GM19351 (cell line): ENCODE measurements around the gene KRT2.

ENCODE experiments used
- ATAC-seq: cut with Tn5 transposase; IDR thresholded peaks from one replicate; pipeline ENCODE4 v1.9.1; 2021; ENCODE audit warnings: mild to moderate bottlenecking, moderate library complexity; ENCODE audit not compliant: unreplicated experiment

The KRT2 gene

GRCh38 chr12:52644078-52644415 lies 8.0 kb downstream of the KRT2 start:
- ATAC-seq: no peak

GRCh38 chr12:52643233-52644077 lies 8.6 kb downstream of the KRT2 start:
- ATAC-seq: no peak

DNA sequence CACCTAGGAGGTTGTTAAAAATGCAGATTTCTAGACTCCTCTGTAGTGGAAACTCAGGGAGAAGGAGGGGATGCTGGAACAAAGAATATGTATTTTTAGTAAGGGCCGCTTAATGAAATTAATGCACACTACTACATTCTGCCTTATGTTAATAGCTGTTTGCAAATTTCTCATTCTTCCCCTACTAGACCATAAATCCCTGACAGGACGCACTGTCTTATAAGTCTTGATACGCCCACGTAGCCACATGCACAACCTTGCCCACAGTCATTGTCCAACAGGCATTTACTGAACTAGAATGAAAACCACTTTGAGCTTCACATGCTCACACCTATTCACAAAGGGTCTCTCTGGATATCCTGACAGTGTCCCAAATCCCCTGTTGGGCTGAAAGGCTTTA lies 10.5 kb downstream of the KRT2 start:
- no peak for ATAC-seq

DNA sequence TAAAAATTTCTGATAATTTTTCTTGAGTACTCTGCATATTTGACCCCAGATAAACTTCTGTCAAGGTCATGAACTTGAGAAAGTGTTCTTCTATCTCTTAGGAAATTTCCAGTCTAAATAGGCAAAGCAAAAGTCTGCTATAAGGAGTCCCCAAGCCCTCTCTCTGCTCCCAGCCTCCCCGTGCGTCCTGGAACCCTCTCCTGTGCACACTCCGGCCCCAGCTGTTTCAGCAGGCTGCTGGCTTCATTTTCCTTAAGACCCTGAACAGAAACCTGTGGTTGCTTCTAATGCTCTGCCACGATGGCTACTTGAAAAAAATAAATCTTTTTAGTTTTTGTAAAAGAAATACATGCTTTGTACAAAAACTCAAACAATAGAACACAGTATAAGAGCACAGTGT lies 14.7 kb downstream of the KRT2 start:
- no peak for ATAC-seq

DNA sequence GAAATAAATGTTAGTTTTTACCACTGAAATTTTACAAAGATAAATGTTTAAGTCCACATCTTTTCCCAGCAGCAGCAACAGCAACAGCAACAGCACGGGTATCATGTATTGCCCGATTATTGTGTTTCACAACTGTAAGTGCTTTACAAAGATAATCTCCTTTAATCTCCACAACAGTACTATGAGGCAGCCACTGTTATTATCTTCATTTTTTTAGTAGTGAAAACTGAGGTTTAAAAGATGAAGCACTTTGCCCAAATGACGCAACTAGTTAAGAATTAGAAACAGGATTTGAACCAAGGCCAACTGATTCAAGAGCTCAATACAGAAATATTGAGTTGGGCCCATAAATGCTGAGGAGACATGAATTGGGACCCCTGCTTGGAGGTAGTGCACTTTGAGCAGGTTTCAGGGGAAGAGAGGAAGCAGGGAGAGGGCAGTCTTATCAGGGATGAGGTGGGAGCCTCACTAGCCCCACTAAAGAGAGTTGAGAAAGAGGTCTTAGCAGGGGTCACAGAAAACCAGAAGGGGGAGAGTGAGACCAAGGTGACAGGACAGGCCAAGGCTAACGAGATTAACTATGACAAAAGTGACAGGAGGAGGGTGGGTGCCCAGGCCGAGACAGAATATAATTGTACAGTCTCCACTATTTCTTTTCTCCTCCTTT lies 15.3 kb downstream of the KRT2 start:
- no peak for ATAC-seq

GRCh38 chr12:52636189-52636588 lies 15.8 kb downstream of the KRT2 start:
- no peak for ATAC-seq

- ATAC-seq: no peak
Observed at GRCh38 chr12:52634266-52635056, 17.6 kb downstream of the KRT2 start.

GRCh38 chr12:52633383-52633782 lies 18.6 kb downstream of the KRT2 start:
- ATAC-seq: no peak

DNA sequence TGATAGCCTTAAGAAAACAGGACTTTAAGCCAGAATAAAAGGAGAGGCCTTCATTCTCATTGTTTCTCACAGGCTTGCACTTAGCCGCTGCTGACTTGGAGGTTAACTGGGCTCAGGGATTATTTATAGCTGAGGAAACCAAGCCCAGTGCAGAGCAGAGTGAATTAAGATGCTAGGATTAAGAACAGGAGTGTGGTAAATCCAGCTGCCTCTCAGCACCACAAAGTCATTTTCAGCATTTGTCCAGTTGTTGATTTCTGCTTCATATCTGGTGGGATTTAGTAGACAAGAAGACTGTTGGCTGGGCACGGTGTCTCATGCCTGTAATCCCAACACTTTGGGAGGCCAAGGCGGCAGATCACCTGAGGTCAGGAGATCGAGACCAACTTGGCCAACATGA lies 19.4 kb downstream of the KRT2 start:
- ATAC-seq: no peak

DNA sequence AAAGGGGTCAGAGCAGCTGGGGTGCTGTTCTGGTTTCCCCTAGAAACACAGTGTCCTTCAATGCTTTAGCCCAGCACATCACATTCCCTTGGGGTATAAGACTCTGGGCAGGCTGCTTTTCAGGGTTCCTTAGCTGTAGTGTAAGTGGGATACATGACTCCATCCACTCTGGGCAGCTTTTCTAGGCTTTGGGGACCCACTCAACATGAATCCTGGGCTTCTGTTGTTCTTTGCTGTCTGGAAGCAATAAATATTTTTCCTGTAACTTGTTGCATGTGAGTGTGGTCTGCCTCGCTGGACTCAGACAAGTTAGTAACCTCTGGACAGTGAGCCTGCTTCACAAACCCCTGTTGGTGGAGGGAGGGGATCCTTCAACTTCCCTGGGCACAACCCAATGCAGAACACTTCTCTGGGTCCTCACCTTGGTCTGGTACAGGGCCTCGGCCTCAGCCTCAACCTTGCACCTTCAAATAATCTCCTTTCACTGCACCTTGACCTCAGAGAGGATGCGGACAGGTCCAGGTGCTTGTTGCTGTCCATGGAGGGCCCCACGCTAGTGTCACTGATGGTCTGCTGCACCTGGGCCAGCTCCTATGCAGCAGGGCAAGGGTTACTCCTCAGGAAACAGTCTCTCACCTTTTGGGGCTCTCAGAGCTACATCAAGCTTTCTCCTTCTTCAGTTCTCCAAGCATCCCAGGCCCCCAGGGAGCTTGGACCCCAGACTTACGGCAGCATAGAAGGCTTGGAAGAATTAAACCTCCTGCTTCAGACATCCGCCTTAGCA lies 20.1 kb downstream of the KRT2 start:
- no peak for ATAC-seq

GRCh38 chr12:52631264-52631663 lies 20.7 kb downstream of the KRT2 start:
- ATAC-seq: no peak

- ATAC-seq: no peak
Observed at GRCh38 chr12:52630599-52631200, 21.3 kb downstream of the KRT2 start.

- ATAC-seq: no peak
Observed at GRCh38 chr12:52630008-52630500, 22.0 kb downstream of the KRT2 start.

- no peak for ATAC-seq
Observed at GRCh38 chr12:52629281-52630007, 22.6 kb downstream of the KRT2 start.

GRCh38 chr12:52628841-52629240 lies 23.2 kb downstream of the KRT2 start:
- no peak for ATAC-seq

DNA sequence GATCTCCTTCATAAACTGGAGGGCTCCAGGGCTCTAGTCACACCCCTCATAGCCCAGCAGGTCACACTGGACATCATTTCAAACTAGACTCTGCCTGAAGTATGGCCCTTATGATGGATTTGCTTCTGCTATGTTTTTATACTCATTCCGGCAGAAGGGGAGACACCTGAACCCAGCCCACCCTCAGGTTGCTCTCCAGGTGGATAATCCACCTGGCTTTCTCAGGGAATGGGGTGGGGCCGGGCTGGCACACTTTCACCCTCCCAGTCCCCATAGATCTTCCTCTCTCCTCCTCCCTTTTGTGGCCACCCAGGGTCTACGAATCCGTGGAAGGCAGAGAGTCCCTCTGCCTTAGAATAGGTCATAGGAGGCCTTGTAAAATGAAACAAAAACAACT lies 23.9 kb downstream of the KRT2 start:
- ATAC-seq: no peak

DNA sequence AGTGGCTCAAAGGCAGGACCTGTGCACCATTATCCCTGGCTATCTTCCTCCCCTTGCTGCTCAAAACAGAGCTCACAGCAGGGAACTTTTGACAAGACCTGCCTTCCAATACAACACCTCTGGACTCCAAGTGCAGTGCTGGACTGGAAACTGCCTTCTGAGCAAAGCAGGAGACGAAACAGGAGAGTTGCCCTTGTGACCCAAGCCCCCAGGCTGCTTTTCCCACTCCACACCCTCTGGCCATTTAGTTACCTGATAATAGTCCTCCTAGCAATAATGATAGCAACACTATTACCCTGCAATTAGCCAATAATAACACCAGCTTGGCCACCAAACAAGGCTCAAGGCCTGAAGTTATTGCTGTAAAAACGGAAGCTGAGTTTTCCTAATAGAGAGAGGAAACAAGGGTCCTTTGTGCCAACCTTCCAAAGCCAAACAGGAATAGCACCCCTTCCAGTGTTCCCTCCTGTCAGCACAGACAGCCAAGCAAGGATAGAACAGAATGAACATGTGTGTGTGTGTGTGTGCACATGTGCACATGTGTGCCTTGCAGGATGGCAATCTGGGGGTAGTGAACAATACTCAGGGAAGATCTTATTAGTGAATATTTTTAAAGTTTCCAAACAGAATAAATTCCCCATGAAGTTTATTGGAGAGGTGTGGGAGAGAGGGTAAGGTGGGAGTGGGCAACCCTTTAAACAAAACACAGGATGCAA lies 24.5 kb downstream of the KRT2 start:
- no peak for ATAC-seq

- no peak for ATAC-seq
Observed at GRCh38 chr12:52622349-52622748, 29.7 kb downstream of the KRT2 start.

DNA sequence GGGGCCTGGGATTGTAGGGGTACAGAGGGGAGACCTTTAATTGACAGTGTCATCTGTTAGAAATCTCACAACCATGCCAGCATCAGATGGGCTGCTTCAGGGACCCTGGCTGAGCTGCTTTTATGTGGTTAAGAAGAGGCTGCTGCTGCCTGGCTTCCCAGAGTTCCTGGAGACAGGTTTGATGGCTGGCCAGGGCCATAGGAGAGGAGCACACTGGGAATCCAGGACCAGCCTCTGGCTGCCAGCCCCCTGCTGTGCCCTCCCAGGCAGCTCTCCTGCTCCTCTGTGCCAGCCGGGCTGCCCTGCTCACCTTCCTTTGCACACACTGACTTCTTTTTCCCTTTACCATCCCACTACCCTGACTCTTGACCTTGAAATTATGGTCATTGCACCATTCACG lies 33.1 kb downstream of the KRT2 start:
- ATAC-seq: no peak
